Endothelial cell of umbilical vein (primary cell): Measurements from ENCODE around the gene UBE2F. TPM values are rescaled to one million over a fixed set of nuclear protein-coding genes. Genes with fewer than 3 reads are reported as not detected.
"Not testable (repeated sequence)": the region's sequence is repeated elsewhere in the genome, so short reads cannot be mapped to it uniquely, and the experiment has no call there.

Experiments used
- BruUV-seq: library from RNA; stranded (reverse); fragments of 400-500 nt; replicated peaks from 2 replicates; lab custom pipeline; 2021; lab: Mats Ljungman, UMichigan
- CTCF ChIA-PET: fragments of 300-600, 350-600 bp; sonication (Branson Sonifier 250); formaldehyde crosslinking; loops from one replicate; lab custom pipeline; 2021; ENCODE audit warnings: antibody characterized with exemption, inconsistent platforms; lab: Charles Lee
- POLR2A ChIA-PET: fragments of 300-600, 350-600 bp; sonication (Branson Sonifier 250); formaldehyde crosslinking; loops from one replicate; lab custom pipeline; 2021; ENCODE audit warnings: antibody characterized with exemption, inconsistent platforms; lab: Charles Lee
- DNase-seq: peaks from one replicate; pipeline ENCODE4 v3.0.0-alpha.2; 2011; ENCODE audit warnings: low read depth, low spot score
- FAIRE-seq: peaks from 2 replicates; lab custom pipeline; 2011; peaks lifted over from hg19 to GRCh38; lab: Jason Lieb, UNC
- H2AFZ ChIP-seq: 2 replicates; pipeline ENCODE4 v1.6.0; 2012; ENCODE audit warnings: low read depth, low read length, control low read depth, inconsistent platforms
- H3K27ac ChIP-seq: 2 replicates; pipeline ENCODE4 v1.5.1; 2011; ENCODE audit warnings: low read depth, mild to moderate bottlenecking, control low read depth, low read length, moderate library complexity; ENCODE audit not compliant: insufficient read depth
- H3K27me3 ChIP-seq, 2 experiments: 2 replicates each; pipeline versions ENCODE4 v1.6.0 to v1.6.1; 2011; ENCODE audit warnings: low read length in 2 of 2, mixed read lengths in 1 of 2; ENCODE audit not compliant: control insufficient read depth in 2 of 2, insufficient read depth in 2 of 2
- H3K36me3 ChIP-seq, 2 experiments: 2 replicates in 1 of 2; 3 replicates in 1 of 2; pipeline ENCODE4 v1.5.1; 2011; ENCODE audit warnings: low read length in 2 of 2, mild to moderate bottlenecking in 1 of 2, moderate library complexity in 1 of 2; ENCODE audit not compliant: control insufficient read depth in 2 of 2, insufficient read depth in 2 of 2; ENCODE audit errors: extremely low read depth in 1 of 2
- H3K4me1 ChIP-seq: 3 replicates; pipeline ENCODE4 v1.5.1; 2011; ENCODE audit warnings: mild to moderate bottlenecking, low read length; ENCODE audit not compliant: control insufficient read depth, insufficient read depth; ENCODE audit errors: extremely low read depth
- H3K4me2 ChIP-seq: 2 replicates; pipeline ENCODE4 v1.6.1; 2011; ENCODE audit warnings: low read length, control low read depth, mixed read lengths; ENCODE audit not compliant: insufficient read depth
- H3K4me3 ChIP-seq, 3 experiments: fragments of 200-600 bp in 1 of 3; sonication (generic), shearing (Covaris generic) in 1 of 3; replicated peaks in 1 of 3; 2 replicates each; pipeline ENCODE4 v1.5.1; 2011 to 2016; ENCODE audit warnings: control low read depth in 3 of 3, low read length in 3 of 3, mild to moderate bottlenecking in 2 of 3, inconsistent platforms in 1 of 3, low read depth in 1 of 3, moderate library complexity in 1 of 3; ENCODE audit not compliant: insufficient read depth in 1 of 3
- H3K79me2 ChIP-seq: 2 replicates; pipeline ENCODE4 v1.6.0; 2012; ENCODE audit warnings: low read length, inconsistent platforms; ENCODE audit not compliant: control insufficient read depth, insufficient read depth
- H3K9ac ChIP-seq: replicated peaks from 2 replicates; pipeline ENCODE3; 2011; ENCODE audit warnings: low read length, control low read depth; ENCODE audit not compliant: insufficient read depth; ENCODE audit errors: extremely low read depth
- H3K9me1 ChIP-seq: replicated peaks from 3 replicates; pipeline ENCODE4 v1.6.0; 2011; ENCODE audit warnings: mild to moderate bottlenecking, low read length; ENCODE audit not compliant: control insufficient read depth, insufficient read depth; ENCODE audit errors: extremely low read depth
- H3K9me3 ChIP-seq: replicated peaks from 2 replicates; pipeline ENCODE4 v1.5.1; 2012; ENCODE audit warnings: low read length, inconsistent platforms; ENCODE audit not compliant: control insufficient read depth, insufficient read depth
- H4K20me1 ChIP-seq: replicated peaks from 2 replicates; pipeline ENCODE3; 2011; ENCODE audit warnings: mild to moderate bottlenecking, low read length; ENCODE audit not compliant: control insufficient read depth, insufficient read depth; ENCODE audit errors: extremely low read depth
- EZH2 ChIP-seq: IDR thresholded peaks from 2 replicates; pipeline ENCODE4 v1.6.1; 2012; ENCODE audit warnings: borderline replicate concordance, low read depth, mild to moderate bottlenecking, moderate library complexity, low read length, inconsistent platforms; ENCODE audit not compliant: severe bottlenecking
- FOS ChIP-seq: IDR thresholded peaks from 2 replicates; pipeline ENCODE4 v1.6.1; 2011; ENCODE audit warnings: mild to moderate bottlenecking, low read length, moderate library complexity, borderline replicate concordance; ENCODE audit not compliant: insufficient read depth
- GATA2 ChIP-seq: IDR thresholded peaks from 2 replicates; pipeline ENCODE4 v1.7.0; 2011; ENCODE audit warnings: low read depth, mild to moderate bottlenecking, moderate library complexity, mixed read lengths, low read length; ENCODE audit not compliant: insufficient read length, insufficient read depth
- JUN ChIP-seq: IDR thresholded peaks from 2 replicates; pipeline ENCODE4 v1.6.1; 2011; ENCODE audit warnings: borderline replicate concordance, low read depth; ENCODE audit not compliant: insufficient read length, insufficient read depth
- MAX ChIP-seq: IDR thresholded peaks from 2 replicates; pipeline ENCODE4 v1.6.1; 2011; ENCODE audit not compliant: insufficient read depth, insufficient read length
- MYC ChIP-seq: IDR thresholded peaks from one replicate; pipeline ENCODE4 v1.6.1; 2011; ENCODE audit warnings: mild to moderate bottlenecking, low read depth, low read length
- POLR2A ChIP-seq: IDR thresholded peaks from 2 replicates; pipeline ENCODE4 v1.6.1; 2012; ENCODE audit warnings: low read depth, mild to moderate bottlenecking, control low read depth, low read length
- POLR2AphosphoS5 ChIP-seq: IDR thresholded peaks from 2 replicates; pipeline ENCODE4 v1.6.1; 2012; ENCODE audit warnings: low read depth, mild to moderate bottlenecking, control low read depth, low read length, moderate library complexity; ENCODE audit not compliant: insufficient read depth
- dilution Hi-C: fragments of 300-500 bp; cut with MboI; formaldehyde crosslinking; loops from one replicate; pipeline ENCODE4 v1.15.0; 2019; ENCODE audit warnings: low sequenced_read_pairs; ENCODE audit not compliant: extremely low pct_ligation_motif_present
- intact Hi-C: fragments of 100-400 bp; cut with micrococcal nuclease; formaldehyde crosslinking; loops from one replicate; pipeline ENCODE4 v1.10.0; 2022
- polyA plus RNA-seq, 4 experiments: library from polyadenylated mRNA; depleted of rRNA in 3 of 4; stranded (reverse) in 3 of 4; unstranded in 1 of 4; fragments of >200 nt; gene quantifications; 2 replicates each; pipeline versions ENCODE4 v1.2.1 to v1.2.3, GENCODE V29; 2011 to 2012; ENCODE audit warnings: missing spikeins in 1 of 4
- total RNA-seq: library from RNA; stranded (reverse); gene quantifications from 2 replicates; pipeline ENCODE4 v1.2.3, GENCODE V29; 2021
- TF ChIP-seq, protein P1 (sequence below), 2 donors: IDR thresholded peaks; 1 replicate in 1 of 2; 2 replicates in 1 of 2; pipeline ENCODE4 v1.5.1; 2011; ENCODE audit warnings: low read length in 2 of 2, mild to moderate bottlenecking in 2 of 2, moderate library complexity in 2 of 2, control low read depth in 1 of 2, inconsistent platforms in 1 of 2, low read depth in 1 of 2; ENCODE audit not compliant: insufficient read depth in 1 of 2; ENCODE audit errors: extremely low read depth in 1 of 2

Gene UBE2F
- total and polyA plus RNA-seq, 2 donors (not counting 3 experiments of a cell fraction or from before 2014, with no cell fraction given) = 42.3 to 45.6 TPM

- H3K36me3 ChIP-seq, H3K4me3 ChIP-seq, H2AFZ ChIP-seq, POLR2A ChIA-PET, H3K9ac ChIP-seq, DNase-seq, H3K27ac ChIP-seq, dilution Hi-C loops, H3K9me1 ChIP-seq, BruUV-seq, H3K27me3 ChIP-seq, intact Hi-C loops, H3K79me2 ChIP-seq, H3K9me3 ChIP-seq, FAIRE-seq, H3K4me2 ChIP-seq, H4K20me1 ChIP-seq: not testable (repeated sequence)
- peaks cover 10% of the 10 kb centered on the region for H3K4me1 ChIP-seq
- CTCF ChIA-PET = interaction anchor here (2.0 kb wide), 1 partner anchor 135 kb away, joined by 4 read pairs; no protein-coding TSS in a partner anchor
These were observed 91.1 kb downstream of the UBE2F start for GRCh38 chr2:238057696-238058575.

GRCh38 chr2:238059505-238059904 lies 92.7 kb downstream of the UBE2F start:
- TF ChIP-seq POLR2A (no peak), GATA2 (no peak), MAX (no peak), FOS (no peak), JUN (no peak), POLR2AphosphoS5 (no peak), EZH2 (no peak), MYC (no peak)
- TF ChIP-seq, protein P1, sequence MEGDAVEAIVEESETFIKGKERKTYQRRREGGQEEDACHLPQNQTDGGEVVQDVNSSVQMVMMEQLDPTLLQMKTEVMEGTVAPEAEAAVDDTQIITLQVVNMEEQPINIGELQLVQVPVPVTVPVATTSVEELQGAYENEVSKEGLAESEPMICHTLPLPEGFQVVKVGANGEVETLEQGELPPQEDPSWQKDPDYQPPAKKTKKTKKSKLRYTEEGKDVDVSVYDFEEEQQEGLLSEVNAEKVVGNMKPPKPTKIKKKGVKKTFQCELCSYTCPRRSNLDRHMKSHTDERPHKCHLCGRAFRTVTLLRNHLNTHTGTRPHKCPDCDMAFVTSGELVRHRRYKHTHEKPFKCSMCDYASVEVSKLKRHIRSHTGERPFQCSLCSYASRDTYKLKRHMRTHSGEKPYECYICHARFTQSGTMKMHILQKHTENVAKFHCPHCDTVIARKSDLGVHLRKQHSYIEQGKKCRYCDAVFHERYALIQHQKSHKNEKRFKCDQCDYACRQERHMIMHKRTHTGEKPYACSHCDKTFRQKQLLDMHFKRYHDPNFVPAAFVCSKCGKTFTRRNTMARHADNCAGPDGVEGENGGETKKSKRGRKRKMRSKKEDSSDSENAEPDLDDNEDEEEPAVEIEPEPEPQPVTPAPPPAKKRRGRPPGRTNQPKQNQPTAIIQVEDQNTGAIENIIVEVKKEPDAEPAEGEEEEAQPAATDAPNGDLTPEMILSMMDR (IDR thresholded peaks at IDR 0.05; ENCODE audit: extremely low read depth in 1 of 2, insufficient read depth in 1 of 2, low read depth in 1 of 2, low read length in 2 of 2) = no peak
- ChIA-PET CTCF (no interaction called here), POLR2A (no interaction called here)
- H3K4me1 ChIP-seq = peaks cover 10% of the 10 kb centered on the region
- no peak overlapping the region for H3K9ac ChIP-seq
- H3K79me2 ChIP-seq = peaks cover 7% of the 10 kb centered on the region
- no peak overlapping the region for H3K27ac ChIP-seq
- intact Hi-C loops (no loop called here), dilution Hi-C loops (no loop called here)
- no peak overlapping the region for H3K4me3 ChIP-seq
- FAIRE-seq = no peak
- H3K36me3 ChIP-seq = peaks cover 0 to under 1% of the 10 kb centered on the region in 2 experiments
- no peaks in the 10 kb centered on the region for H3K27me3 ChIP-seq
- no peak overlapping the region for H2AFZ ChIP-seq
- H3K9me3 ChIP-seq = no peaks in the 10 kb centered on the region
- DNase-seq = no peak
- peak overlapping the region; percentile 76 for H3K4me2 ChIP-seq
- TSS peak; percentile 71 for BruUV-seq
- no peaks in the 10 kb centered on the region for H3K9me1 ChIP-seq
- H4K20me1 ChIP-seq = no peaks in the 10 kb centered on the region
